ENCODE data around the gene ROBO1. TPM values are rescaled to one million over a fixed set of nuclear protein-coding genes. Genes with fewer than 3 reads are reported as not detected.

The ROBO1 gene
- total RNA-seq, 1 donor from 2014 or later, result 182 TPM

DNA sequence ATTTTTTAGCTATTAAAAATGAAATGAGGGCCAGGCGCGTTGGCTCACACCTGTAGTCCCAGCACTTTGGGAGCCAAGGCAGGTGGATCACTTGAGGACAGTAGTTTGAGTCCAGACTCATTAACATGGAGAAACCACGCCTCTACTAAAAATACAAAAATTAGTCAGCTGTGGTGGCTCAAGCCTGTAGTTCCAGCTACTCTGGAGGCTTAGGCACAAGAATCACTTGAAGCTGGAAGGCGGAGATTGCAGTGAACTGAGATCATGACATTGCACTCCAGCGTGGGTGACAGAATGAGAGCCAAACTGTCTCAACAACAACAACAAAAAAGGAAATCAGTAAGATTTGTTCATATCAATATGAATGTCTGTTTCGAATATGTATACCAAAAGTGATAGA lies 517.1 kb downstream of the ROBO1 start:
- Mint-ChIP-seq H3K27me3 (no peaks in the 10 kb centered on the region), H3K9me3 (no peaks in the 10 kb centered on the region), H3K4me1 (ENCODE audit: unreplicated experiment) (peaks cover 24% of the 10 kb centered on the region), H3K4me3 (no peak overlapping the region), H3K27ac (no peak overlapping the region), H3K36me3 (no peaks in the 10 kb centered on the region)
- TF ChIP-seq, protein P1, sequence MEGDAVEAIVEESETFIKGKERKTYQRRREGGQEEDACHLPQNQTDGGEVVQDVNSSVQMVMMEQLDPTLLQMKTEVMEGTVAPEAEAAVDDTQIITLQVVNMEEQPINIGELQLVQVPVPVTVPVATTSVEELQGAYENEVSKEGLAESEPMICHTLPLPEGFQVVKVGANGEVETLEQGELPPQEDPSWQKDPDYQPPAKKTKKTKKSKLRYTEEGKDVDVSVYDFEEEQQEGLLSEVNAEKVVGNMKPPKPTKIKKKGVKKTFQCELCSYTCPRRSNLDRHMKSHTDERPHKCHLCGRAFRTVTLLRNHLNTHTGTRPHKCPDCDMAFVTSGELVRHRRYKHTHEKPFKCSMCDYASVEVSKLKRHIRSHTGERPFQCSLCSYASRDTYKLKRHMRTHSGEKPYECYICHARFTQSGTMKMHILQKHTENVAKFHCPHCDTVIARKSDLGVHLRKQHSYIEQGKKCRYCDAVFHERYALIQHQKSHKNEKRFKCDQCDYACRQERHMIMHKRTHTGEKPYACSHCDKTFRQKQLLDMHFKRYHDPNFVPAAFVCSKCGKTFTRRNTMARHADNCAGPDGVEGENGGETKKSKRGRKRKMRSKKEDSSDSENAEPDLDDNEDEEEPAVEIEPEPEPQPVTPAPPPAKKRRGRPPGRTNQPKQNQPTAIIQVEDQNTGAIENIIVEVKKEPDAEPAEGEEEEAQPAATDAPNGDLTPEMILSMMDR (conservative IDR thresholded peaks at IDR 0.05), result no peak
- no peak for DNase-seq (ENCODE audit: extremely low spot score, unreplicated experiment)

DNA sequence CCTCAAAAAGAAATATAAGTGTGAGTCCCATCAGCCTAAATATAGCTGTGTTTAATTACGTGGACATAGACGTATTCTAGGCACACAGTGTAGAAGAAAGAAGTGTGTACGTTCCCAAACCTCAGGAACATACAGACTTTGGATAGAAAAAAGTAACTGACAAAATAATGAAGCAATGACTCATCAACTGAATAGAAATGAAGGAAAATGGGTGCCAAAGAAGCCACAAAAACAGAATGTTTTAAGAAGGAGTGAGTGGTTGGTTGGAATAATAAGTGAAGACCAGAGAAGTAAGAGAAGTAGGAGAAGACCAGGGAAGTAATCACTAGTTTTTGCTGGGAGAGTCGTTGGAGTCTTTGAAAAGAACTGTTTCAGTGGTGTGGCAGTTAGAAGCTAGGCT lies 518.1 kb downstream of the ROBO1 start:
- no peak overlapping the region for H3K27ac Mint-ChIP-seq
- no peak for DNase-seq (ENCODE audit: extremely low spot score, unreplicated experiment)
- peaks cover 22% of the 10 kb centered on the region for H3K4me1 Mint-ChIP-seq (ENCODE audit: unreplicated experiment)

DNA sequence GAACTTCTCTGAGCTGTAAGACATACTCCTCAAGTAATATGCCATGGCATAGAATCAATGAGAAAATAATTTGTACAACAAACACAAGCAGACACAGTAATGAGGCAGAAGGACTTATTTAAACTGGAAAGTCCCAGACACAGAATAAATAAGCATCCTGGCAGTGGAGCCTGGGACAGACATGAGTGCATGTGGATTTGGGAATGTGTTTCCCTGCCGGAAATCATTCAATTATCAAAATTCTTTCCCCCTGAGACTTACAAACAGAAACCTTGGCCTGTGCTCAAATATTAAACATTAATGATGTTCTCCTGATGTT lies 520.1 kb downstream of the ROBO1 start:
- peaks cover 22% of the 10 kb centered on the region for H3K4me1 Mint-ChIP-seq (ENCODE audit: unreplicated experiment)
- DNase-seq (ENCODE audit: extremely low spot score, unreplicated experiment), result no peak
- H3K36me3 Mint-ChIP-seq, result peaks cover 4% of the 10 kb centered on the region
- H3K9me3 Mint-ChIP-seq, result peaks cover 4% of the 10 kb centered on the region
- TF ChIP-seq, protein P1 (conservative IDR thresholded peaks at IDR 0.05), result no peak
- no peak overlapping the region for H3K4me3 Mint-ChIP-seq
- no peaks in the 10 kb centered on the region for H3K27me3 Mint-ChIP-seq
- no peak overlapping the region for H3K27ac Mint-ChIP-seq

More for the DNA sequence above, 518.1 kb downstream of the ROBO1 start:
- Mint-ChIP-seq H3K36me3 (no peaks in the 10 kb centered on the region), H3K27me3 (no peaks in the 10 kb centered on the region), H3K9me3 (no peaks in the 10 kb centered on the region), H3K4me3 (no peak overlapping the region)
- TF ChIP-seq, protein P1 (conservative IDR thresholded peaks at IDR 0.05), result no peak

DNA sequence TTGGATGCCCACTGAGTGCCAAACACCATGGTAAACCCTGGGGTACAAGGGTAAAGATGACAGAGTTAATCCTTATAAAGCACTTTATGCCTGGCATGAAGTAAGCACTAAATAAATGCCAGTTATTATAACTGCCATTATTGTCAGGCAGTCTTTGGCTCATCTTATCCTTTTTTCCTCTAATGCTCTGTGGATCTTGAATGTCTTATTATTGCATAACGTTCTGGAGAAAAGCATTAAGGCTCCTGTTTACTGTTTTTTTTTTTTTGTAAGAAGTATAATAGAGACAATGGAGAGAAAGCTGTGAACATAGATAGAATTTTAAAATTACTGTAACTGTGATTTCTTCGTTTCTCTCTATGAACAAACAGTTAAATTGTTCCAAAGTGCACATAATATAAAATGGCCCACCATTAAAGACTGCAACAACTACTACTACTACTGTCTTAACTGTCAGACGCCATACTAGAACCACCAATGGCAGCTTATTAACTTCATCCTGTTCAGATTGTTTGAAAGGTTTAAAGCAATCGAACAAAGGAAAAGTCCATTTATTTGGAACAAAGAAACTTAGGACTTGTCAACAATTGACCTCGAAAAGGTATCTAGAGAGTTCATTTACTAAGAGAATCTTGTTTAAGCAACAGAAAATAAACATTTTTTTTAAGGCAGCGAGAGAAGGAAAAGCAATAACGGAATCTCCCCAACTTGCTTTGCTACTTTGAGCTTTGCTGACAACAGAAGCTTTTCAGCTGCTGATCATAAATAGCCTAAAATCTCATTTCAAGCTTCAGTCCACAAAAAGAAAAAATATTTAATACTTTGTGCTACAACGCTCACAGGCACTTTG lies 520.7 kb downstream of the ROBO1 start:
- Mint-ChIP-seq H3K27ac (no peak overlapping the region), H3K36me3 (peaks cover 4% of the 10 kb centered on the region), H3K27me3 (no peaks in the 10 kb centered on the region), H3K9me3 (peaks cover 4% of the 10 kb centered on the region), H3K4me1 (ENCODE audit: unreplicated experiment) (peaks cover 22% of the 10 kb centered on the region), H3K4me3 (no peak overlapping the region)
- DNase-seq (ENCODE audit: extremely low spot score, unreplicated experiment), result no peak
- TF ChIP-seq, protein P1 (conservative IDR thresholded peaks at IDR 0.05), result no peak

DNA sequence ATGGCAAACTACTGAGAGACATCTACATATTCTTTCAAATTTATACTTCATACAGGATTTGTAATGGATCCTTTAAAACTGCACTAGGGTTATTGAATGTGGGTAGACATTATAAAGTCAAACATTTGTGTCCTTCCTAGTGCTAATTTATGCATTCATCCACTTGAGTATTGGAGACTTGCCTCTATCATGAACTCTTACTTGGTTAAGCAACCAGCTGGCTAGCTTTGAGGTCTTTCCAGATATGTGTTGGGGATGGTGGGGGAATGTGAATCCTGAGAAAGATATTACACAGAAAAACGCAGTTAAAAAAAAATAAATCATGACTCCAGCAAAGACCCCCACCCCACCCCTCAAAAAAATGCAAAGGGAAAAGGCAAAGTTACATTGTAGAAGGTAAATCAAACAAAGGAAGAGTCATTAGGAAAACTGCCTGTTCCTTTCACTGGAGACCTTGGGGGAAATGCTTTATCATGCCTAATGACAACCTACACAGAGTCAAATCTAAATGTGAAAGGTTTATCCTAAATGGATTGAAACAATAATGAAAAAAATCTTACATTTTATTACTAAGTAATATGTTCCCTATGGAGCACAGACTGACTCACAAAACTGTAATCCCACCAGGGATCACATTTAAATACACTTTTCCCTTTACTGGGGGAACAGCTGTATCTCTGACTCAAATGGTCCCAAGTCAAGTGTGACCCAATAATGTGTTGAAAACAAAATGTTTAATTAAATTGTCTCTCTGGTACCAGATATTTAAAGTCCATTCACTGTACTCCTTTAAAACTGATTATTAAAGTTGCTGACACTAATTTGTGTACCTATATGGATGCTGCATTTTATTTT lies 522.3 kb downstream of the ROBO1 start:
- Mint-ChIP-seq H3K4me3 (no peak overlapping the region), H3K36me3 (peaks cover 4% of the 10 kb centered on the region), H3K4me1 (ENCODE audit: unreplicated experiment) (peaks cover 22% of the 10 kb centered on the region), H3K27ac (no peak overlapping the region), H3K27me3 (no peaks in the 10 kb centered on the region), H3K9me3 (peaks cover 4% of the 10 kb centered on the region)
- DNase-seq (ENCODE audit: extremely low spot score, unreplicated experiment), result no peak
- TF ChIP-seq, protein P1 (conservative IDR thresholded peaks at IDR 0.05), result no peak
